Panc1 (cell line): ENCODE results near the gene DCK. TPM values are rescaled to one million over a fixed set of nuclear protein-coding genes. Genes with fewer than 3 reads are reported as not detected.

ENCODE experiments used
- ATAC-seq: fragments of 200-7000 bp; cut with Tn5 transposase; 2 replicates; pipeline ENCODE4 v1.9.1; 2020; ENCODE audit warnings: mild to moderate bottlenecking, moderate library complexity
- BruUV-seq: library from RNA; stranded (reverse); fragments of 400-500 nt; replicated peaks from 2 replicates; lab custom pipeline; 2021; lab: Mats Ljungman, UMichigan
- CTCF ChIA-PET: fragments of 300-600 bp; sonication (Branson Sonifier 250); formaldehyde crosslinking; loops from one replicate; lab custom pipeline; 2022; ENCODE audit warnings: antibody characterized with exemption; lab: Charles Lee
- POLR2A ChIA-PET: fragments of 300-600 bp; sonication (Branson Sonifier 250); formaldehyde crosslinking; loops from one replicate; lab custom pipeline; 2022; ENCODE audit warnings: antibody characterized with exemption; lab: Charles Lee
- DNase-seq: peaks from one replicate; pipeline ENCODE4 v3.0.0-alpha.2; 2010; ENCODE audit warnings: low read depth, low spot score
- H3K27ac ChIP-seq: 2 replicates; pipeline ENCODE4 v1.5.1; 2011; ENCODE audit warnings: mild to moderate bottlenecking, low read length, inconsistent platforms
- H3K27me3 ChIP-seq: fragments of 200-500 bp; sonication (Bioruptor generic); 2 replicates; pipeline ENCODE4 v1.6.0; 2014; ENCODE audit warnings: low read length, inconsistent platforms; ENCODE audit not compliant: control insufficient read depth, insufficient read depth
- H3K36me3 ChIP-seq: fragments of 200-500 bp; sonication (Bioruptor generic); 2 replicates; pipeline ENCODE4 v1.5.1; 2014; ENCODE audit warnings: inconsistent platforms, mild to moderate bottlenecking, low read length, moderate library complexity; ENCODE audit not compliant: control insufficient read depth, insufficient read depth
- H3K4me1 ChIP-seq: 2 replicates; pipeline ENCODE4 v1.5.1; 2011; ENCODE audit warnings: inconsistent platforms, mild to moderate bottlenecking, low read length, moderate library complexity; ENCODE audit not compliant: control insufficient read depth, insufficient read depth
- H3K4me3 ChIP-seq, 2 experiments: 2 replicates each; pipeline ENCODE4 v1.5.1; 2011 to 2012; ENCODE audit warnings: low read depth in 2 of 2, low read length in 2 of 2, mild to moderate bottlenecking in 2 of 2, inconsistent platforms in 1 of 2, moderate library complexity in 1 of 2
- H3K9me3 ChIP-seq: fragments of 200-500 bp; sonication (Bioruptor generic); 2 replicates; pipeline ENCODE4 v1.5.1; 2014; ENCODE audit warnings: low read depth, mild to moderate bottlenecking, inconsistent platforms, low read length, moderate library complexity; ENCODE audit not compliant: control insufficient read depth, insufficient read depth
- CTCF ChIP-seq: fragments of 450-650 bp; IDR thresholded peaks from 2 replicates; pipeline ENCODE4 v1.5.1; 2017; ENCODE audit warnings: mild to moderate bottlenecking
- POLR2AphosphoS5 ChIP-seq: IDR thresholded peaks from 2 replicates; pipeline ENCODE4 v1.6.1; 2012; ENCODE audit warnings: mild to moderate bottlenecking, low read depth, low read length, moderate library complexity
- REST ChIP-seq, 2 experiments: IDR thresholded peaks; 2 replicates each; pipeline ENCODE4 v1.6.1; 2011 to 2012; ENCODE audit warnings: low read depth in 2 of 2, control low read depth in 1 of 2, low read length in 1 of 2, mild to moderate bottlenecking in 1 of 2, moderate library complexity in 1 of 2; ENCODE audit not compliant: insufficient read depth in 1 of 2
- SIN3A ChIP-seq: IDR thresholded peaks from 2 replicates; pipeline ENCODE4 v1.6.1; 2012; ENCODE audit warnings: low read depth, mild to moderate bottlenecking, low read length, moderate library complexity, borderline replicate concordance; ENCODE audit not compliant: insufficient read depth
- TCF7L2 ChIP-seq: IDR thresholded peaks from 2 replicates; pipeline ENCODE4 v1.6.1; 2011; ENCODE audit warnings: mild to moderate bottlenecking, low read depth, low read length, inconsistent platforms
- in situ Hi-C: cut with HindIII; loops from 2 replicates; pipeline ENCODE4 v1.10.0; 2016; ENCODE audit warnings: low sequenced_read_pairs, low pct_unique_long_range_greater_than_20kb
- intact Hi-C: fragments of 100-400 bp; cut with micrococcal nuclease; formaldehyde crosslinking; loops from one replicate; pipeline ENCODE4 v1.10.0; 2022; ENCODE audit not compliant: unreplicated experiment
- total RNA-seq: library from RNA; stranded (reverse); gene quantifications from one replicate; pipeline ENCODE4 v1.2.1, GENCODE V29; 2021; ENCODE audit not compliant: unreplicated experiment

Gene DCK
- total RNA-seq, 1 experiment from 2014 or later: 17.6 TPM

DNA sequence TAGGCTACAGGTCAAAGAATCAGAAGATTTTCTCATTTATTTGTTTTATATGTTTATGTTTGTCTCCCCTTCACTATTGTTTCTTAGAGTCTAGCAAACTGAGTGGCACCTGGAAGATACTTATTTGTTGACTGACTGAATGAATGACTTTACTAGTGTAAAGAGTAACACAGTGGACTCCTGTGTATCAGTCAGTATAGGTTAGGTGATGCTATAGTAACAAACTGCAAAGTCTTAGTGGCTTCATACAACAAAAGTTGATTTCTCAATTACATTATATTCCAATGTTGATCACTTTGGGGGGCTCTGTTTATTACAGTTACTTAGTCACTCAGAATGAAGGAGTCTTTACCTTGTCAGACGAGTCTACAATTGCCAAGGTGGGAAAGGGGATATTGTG, 76.6 kb downstream of the DCK start:
- in situ Hi-C loops (no loop called here), intact Hi-C loops (no loop called here)
- CTCF ChIA-PET: no interaction called here
- POLR2A ChIA-PET: no interaction called here
- BruUV-seq: no TSS peak
- no peaks in the 10 kb centered on the region for H3K36me3 ChIP-seq
- ATAC-seq (no peak), DNase-seq (no peak)
- no peak overlapping the region for H3K4me3 ChIP-seq
- no peak overlapping the region for H3K27ac ChIP-seq
- H3K27me3 ChIP-seq: peaks cover 3% of the 10 kb centered on the region
- no peaks in the 10 kb centered on the region for H3K9me3 ChIP-seq
- TF ChIP-seq TCF7L2 (no peak), REST (IDR thresholded peaks at IDR 0.05; ENCODE audit: insufficient read depth in 1 of 2, low read depth in 2 of 2, low read length in 1 of 2) (no peak), SIN3A (no peak), POLR2AphosphoS5 (no peak), CTCF (no peak)
- H3K4me1 ChIP-seq: no peaks in the 10 kb centered on the region

- ATAC-seq (peak; percentile 63; the same call in 1 of the 2 replicates), DNase-seq (no peak)
- intact Hi-C loops: no loop called here
- Histone ChIP-seq H3K4me3 (no peak overlapping the region), H3K27ac (no peak overlapping the region), H3K27me3 (peaks cover 3% of the 10 kb centered on the region), H3K4me1 (no peaks in the 10 kb centered on the region), H3K36me3 (no peaks in the 10 kb centered on the region), H3K9me3 (no peaks in the 10 kb centered on the region)
- BruUV-seq: no TSS peak
- in situ Hi-C loops: no loop called here
- CTCF ChIA-PET: no interaction called here
- TF ChIP-seq CTCF (no peak), SIN3A (no peak), POLR2AphosphoS5 (no peak), REST (IDR thresholded peaks at IDR 0.05; ENCODE audit: insufficient read depth in 1 of 2, low read depth in 2 of 2, low read length in 1 of 2) (no peak), TCF7L2 (no peak)
- POLR2A ChIA-PET: no interaction called here
Observed at GRCh38 chr4:71074452-71075299, 81.2 kb downstream of the DCK start.
